GM18498 (cell line): Measurements from ENCODE around the gene RASSF6.
A peak's percentile ranks its signal among the peaks of the same experiment; 100 is the strongest.
"Not testable (repeated sequence)": the region's sequence is repeated elsewhere in the genome, so short reads cannot be mapped to it uniquely, and the experiment has no call there.

Source experiments
- ATAC-seq: cut with Tn5 transposase; IDR thresholded peaks from one replicate; pipeline ENCODE4 v1.9.1; 2021; ENCODE audit warnings: mild to moderate bottlenecking, moderate library complexity; ENCODE audit not compliant: unreplicated experiment

The RASSF6 gene

DNA sequence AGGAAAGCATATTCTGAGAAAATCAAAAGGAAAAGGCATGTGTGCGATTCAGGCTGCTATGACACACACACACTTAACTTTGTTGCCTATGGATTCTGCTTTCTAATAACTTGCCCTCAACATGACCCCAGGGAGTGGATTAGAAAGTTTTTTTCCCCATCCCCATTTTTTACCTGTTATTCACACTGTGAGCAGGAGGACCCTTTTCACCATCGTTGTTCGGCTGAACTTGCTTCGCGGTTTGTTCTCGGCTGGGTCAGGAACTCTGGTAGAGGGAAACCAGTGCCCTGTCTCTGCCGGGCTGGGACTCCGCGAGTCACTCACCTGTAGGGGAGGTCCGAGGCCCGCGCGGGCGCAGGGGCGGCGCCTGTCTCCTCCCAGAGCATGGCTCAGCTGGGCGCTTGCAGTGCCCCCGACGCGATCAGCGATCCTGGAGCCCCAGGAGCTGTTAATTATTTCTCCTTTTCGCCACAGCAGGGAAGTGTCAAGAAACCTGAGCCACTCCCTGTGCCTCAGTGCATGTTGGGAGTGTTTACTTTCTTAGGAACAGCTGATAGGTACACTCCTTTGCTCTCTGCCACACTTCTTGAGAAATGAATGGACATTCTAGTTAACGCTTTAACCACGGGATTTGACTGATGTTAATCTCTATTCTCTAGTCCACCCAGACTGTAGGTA, at the start of gene RASSF6:
Gene RASSF6, minus strand, starts transcription at position 322 of the 678 bp plus-strand sequence. CDS start 8,641 bp downstream, outside the sequence.
- ATAC-seq, result peak; percentile 95

GRCh38 chr4:73669410-73670183, 49.4 kb upstream of the RASSF6 start:
- no peak for ATAC-seq

DNA sequence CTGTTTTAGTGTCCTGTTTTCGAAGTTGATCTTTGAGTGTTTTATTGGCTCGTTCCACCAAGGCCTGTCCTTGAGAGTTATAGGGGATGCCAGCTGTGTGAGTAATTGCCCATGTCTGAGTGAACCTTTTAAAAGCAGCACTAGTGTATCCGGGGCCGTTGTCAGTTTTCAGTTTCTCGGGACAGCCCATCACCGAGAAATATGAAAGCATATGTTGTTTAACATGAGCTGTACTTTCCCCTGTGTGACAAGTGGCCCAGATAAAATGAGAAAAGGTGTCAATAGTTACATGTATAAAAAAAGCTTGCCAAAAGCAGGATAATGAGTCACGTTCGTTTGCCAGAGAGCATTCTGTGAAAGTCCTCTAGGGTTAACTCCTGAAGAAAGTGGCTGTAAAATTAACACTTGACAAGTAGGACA, 48.6 kb upstream of the RASSF6 start:
- no peak for ATAC-seq

GRCh38 chr4:73665924-73666323, 45.7 kb upstream of the RASSF6 start:
- not testable (repeated sequence) for ATAC-seq

DNA sequence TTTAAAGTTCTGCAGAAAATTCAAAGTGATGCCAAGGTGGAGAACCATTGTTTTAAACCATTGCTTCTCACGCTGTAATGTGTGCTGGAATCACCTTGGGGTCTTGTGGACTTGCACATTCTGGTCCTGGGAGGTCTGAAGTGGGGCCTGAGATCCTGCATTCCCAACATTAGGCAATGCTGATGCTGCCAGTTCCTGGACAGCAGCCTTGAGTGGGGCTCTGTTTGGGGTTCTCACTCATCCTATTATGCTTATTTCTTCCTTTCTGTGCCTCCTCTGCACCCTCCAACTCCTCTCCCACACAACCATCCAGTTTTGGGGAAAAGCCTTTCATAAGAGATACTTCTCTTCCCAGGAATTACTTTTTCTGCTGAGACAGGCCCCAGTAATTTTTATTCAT, 44.2 kb upstream of the RASSF6 start:
- ATAC-seq, result no peak

DNA sequence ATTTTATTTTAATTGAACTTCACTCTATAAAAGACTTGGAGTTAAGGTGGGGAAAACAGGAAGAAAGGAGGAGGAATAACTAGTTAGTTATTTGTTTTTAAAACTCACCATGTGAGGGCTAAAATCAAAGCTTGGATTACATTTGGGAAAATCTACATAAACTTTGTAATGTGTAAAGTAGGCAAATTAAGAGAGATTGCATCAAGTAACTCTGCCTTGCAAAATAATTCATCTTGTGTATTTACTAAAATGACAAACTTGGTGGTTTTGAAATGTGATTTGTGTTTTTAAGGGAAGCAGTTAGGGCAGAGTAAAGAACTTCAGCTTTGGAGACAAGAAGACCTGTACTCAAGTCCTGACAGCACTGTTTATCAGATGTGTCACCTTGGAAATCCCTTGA, 43.3 kb upstream of the RASSF6 start:
- no peak for ATAC-seq

DNA sequence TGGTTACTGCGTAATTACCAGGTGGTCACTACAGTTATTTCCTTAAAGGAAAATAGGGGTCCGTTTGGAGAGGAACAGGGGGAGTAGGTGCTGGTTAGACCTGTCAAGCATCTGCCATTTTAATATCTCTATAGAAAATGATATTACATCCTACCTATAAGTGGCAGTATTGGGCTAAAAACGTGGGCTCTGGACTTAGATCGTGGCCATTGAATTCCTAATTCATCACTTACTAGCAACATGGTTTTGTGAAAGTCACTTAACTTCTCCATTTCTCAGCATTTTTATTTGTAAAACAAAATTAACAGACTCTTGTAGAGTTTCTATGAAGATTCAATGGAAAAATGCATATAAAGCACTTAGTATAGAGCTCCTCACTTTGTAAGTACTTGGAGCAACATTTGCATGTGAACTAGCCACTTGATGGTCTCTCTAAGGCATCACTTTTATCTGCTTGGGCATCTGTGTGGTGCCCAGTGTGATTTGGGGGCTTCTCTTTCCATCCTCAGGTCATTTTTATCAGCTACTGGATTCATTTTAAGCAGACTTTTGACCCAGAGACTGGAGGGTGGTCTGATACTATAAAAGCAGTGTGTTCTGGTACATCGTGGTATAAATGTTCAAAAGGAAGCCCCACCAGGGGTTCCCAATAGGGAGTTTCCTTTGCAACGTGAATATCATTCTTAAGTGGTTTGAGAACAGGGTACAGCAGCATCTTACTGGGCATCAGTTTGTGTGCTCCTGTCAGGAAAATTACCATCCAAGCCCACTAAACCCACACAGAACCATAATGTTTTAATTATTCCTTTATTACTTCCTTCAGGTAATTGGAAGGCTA, 42.7 kb upstream of the RASSF6 start:
- peak; percentile 94 for ATAC-seq

GRCh38 chr4:73661646-73662119, 41.4 kb upstream of the RASSF6 start:
- ATAC-seq, result no peak

DNA sequence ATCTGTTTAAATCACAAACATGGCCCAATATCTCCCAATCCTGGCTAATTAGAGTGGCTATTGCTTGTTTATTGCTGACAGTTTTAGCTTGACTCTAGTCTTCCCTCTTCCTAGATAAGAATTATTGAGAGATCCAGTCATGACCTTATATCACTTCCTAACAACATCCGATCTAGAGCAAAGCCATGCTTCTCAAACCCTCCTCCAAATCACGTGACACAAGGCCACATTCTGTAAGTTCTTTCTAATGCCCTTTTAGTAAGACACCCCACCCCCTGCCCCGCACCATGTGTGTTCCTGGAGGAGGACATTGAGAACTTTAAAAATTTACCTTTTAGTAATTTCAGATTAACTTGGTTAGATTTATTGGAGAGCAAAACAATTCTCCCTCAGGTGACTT, 40.6 kb upstream of the RASSF6 start:
- no peak for ATAC-seq

GRCh38 chr4:73653695-73654106, 33.5 kb upstream of the RASSF6 start:
- peak; percentile 78 for ATAC-seq

GRCh38 chr4:73650250-73650649, 30.0 kb upstream of the RASSF6 start:
- no peak for ATAC-seq

GRCh38 chr4:73648478-73648877, 28.2 kb upstream of the RASSF6 start:
- ATAC-seq, result no peak

DNA sequence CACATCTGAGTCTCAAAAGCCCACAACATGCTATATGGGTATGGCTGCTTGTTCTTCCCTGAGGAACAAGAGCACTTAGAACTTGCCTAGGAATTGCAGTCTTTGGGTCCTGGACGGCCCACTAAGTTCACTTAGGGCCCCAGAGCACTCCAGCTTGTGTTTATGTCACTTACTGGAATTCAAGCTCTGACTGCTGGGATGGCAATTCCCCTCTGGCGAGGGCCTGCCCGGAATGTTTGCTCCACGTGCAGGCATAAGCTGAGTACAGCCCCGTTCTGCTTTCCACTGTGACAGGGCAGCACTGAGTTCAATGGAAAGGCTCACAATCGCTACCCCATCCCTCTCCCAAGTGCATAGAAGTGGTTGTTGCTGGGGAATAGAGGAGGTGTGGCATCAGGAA, 25.9 kb upstream of the RASSF6 start:
- ATAC-seq, result no peak

- ATAC-seq, result no peak
Observed at GRCh38 chr4:73631565-73632226, 11.5 kb upstream of the RASSF6 start.

DNA sequence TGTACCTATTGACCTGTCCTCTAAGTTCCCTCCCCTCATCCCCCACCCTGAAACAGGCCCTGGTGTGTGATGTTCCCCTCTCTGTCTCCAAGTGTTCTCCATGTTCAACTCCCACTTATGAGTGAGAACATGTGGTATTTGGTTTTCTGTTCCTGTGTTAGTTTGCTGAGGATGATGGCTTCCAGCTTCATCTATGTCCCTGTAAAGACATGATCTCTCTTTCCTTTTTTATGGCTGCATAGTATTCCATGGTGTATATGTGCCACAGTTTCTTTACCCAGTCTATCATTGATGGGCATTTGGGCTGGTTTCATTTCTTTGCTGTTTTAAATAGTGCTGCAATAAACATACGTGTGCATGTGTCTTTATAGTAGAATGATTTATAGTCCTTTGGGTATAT, 8.6 kb upstream of the RASSF6 start:
- not testable (repeated sequence) for ATAC-seq

GRCh38 chr4:73621357-73621756, 1.1 kb upstream of the RASSF6 start:
- ATAC-seq, result no peak

GRCh38 chr4:73619346-73619745, 890 bp downstream of the RASSF6 start:
- ATAC-seq, result no peak

GRCh38 chr4:73617256-73617655, 3.0 kb downstream of the RASSF6 start:
- ATAC-seq, result no peak

DNA sequence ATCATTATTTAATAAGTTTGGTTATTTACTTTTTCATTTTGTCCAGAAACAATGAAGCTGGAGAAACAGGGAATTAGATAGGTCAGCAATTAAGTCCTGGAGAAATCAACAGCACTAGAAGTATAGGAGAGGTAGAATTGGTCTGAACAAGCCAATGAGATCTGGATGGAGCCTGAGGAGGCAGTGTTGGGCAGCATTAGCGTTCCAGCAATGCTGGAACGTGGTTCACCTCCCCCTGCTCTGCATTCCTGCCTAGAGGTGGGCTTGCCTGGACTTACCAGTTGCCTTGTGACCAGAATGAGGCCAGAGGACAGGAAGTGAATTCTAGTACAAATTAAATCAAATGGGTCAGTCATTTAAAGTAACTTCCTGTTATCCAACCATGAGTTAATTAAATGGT, 4.6 kb downstream of the RASSF6 start:
- ATAC-seq, result no peak

- ATAC-seq, result no peak
Observed at GRCh38 chr4:73614311-73614867, 5.8 kb downstream of the RASSF6 start.
